ENCODE results near the gene LRRC58. TPM values are rescaled to one million over a fixed set of nuclear protein-coding genes. Genes with fewer than 3 reads are reported as not detected.
"Not testable (repeated sequence)": the region's sequence is repeated elsewhere in the genome, so short reads cannot be mapped to it uniquely, and the experiment has no call there.

The LRRC58 gene
- 6.9 and 7.8 TPM in 2 replicates for total RNA-seq

GRCh38 chr3:120348991-120349854 is at the start of gene LRRC58:
Gene LRRC58 (minus strand): TSS chr3:120349354. CDS start chr3:120349243, 111 bp downstream.
- DNase-seq (ENCODE audit: low read depth in 2 of 2), result peak; percentile 80 to 92

DNA sequence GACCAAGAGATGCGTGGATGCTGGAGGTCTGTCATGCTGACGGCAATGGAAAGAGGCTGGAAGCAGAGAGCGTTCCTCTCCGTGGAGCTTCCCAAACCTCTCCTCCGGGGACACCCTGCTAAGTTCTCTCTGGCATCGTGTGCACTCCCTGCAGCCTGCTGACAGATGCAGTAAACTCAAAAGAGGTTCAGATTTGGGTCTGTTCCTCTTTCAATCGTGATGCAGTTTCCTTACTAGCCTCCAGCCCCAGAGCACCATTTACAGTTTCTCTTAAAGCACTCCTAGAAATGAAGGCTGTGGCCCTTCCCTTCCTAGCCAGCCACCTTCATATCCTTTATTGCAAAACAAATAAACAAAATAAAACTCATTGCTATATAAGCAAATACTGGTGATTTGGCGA is 47.3 kb upstream of the LRRC58 start:
- DNase-seq (ENCODE audit: low read depth in 2 of 2), result no peak

GRCh38 chr3:120394347-120394746 is 45.2 kb upstream of the LRRC58 start:
- no peak for DNase-seq (ENCODE audit: low read depth in 2 of 2)

GRCh38 chr3:120393761-120394160 is 44.6 kb upstream of the LRRC58 start:
- no peak for DNase-seq (ENCODE audit: low read depth in 2 of 2)

DNA sequence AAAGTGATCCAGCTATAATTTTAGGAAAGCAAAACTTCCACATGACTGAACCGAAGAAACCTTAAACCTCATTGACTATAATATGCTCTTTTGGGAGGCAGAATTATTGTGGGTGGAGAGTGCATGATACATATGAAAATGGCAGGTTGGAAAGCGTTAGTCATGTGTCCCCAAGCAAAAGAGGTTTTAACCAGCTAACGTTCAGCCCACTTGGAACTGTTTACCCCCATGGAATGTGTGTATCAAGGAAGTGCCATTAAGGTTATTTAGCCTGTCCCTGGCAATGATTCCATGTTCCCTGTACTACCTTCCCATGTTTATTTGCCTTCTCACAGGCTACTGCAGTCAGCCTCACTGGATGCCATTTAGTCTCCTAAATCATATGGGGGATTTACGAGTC is 44.1 kb upstream of the LRRC58 start:
- peak in 1 of 2 donors; percentile 27 for DNase-seq (ENCODE audit: low read depth in 2 of 2)

- DNase-seq (ENCODE audit: low read depth in 2 of 2), result no peak
Observed at GRCh38 chr3:120382941-120383447, 33.8 kb upstream of the LRRC58 start.

- no peak for DNase-seq (ENCODE audit: low read depth in 2 of 2)
Observed at GRCh38 chr3:120381503-120381902, 32.3 kb upstream of the LRRC58 start.

- DNase-seq (ENCODE audit: low read depth in 2 of 2), result not testable (repeated sequence)
Observed at GRCh38 chr3:120377948-120378347, 28.8 kb upstream of the LRRC58 start.

GRCh38 chr3:120370463-120370862 is 21.3 kb upstream of the LRRC58 start:
- no peak for DNase-seq (ENCODE audit: low read depth in 2 of 2)

GRCh38 chr3:120369037-120369467 is 19.9 kb upstream of the LRRC58 start:
- no peak for DNase-seq (ENCODE audit: low read depth in 2 of 2)

DNA sequence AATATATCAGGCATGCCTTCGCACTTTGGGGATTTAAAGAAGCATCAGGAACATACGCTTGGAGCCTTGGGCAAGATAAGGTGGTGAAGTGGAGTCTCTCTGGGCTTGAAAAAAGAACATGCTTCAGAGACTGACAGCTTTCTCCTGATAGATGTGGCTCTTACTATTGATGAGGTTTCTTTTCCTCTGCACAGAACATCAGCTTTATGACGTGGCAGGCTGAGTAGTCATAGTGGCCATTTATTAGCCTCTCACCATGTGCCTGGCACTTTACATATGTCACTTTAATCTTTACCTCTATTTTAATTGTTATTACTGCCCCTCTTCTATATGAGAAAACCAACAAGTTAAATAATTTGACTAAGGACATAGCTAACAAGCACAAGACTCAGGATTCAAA is 19.0 kb upstream of the LRRC58 start:
- DNase-seq (ENCODE audit: low read depth in 2 of 2), result no peak

DNA sequence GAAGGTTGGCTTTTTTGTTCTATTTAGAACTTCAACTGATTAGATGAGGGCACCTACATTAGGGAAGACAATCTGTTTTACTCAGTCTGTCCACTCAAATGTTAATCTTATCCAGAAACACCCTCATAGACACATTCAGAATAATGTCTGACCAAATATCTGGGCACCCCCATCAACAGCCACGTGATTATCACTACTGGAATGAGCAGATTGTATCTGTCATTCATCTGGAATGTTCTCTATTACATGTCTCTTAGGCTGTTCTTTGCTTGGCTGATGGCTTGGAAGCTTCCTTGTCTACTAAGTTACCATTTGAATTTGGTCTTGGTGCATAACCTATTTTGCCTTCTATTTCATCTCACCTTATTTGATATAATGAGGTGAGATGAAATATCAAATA is 15.7 kb upstream of the LRRC58 start:
- DNase-seq (ENCODE audit: low read depth in 2 of 2), result no peak

- DNase-seq (ENCODE audit: low read depth in 2 of 2), result no peak
Observed at GRCh38 chr3:120364101-120364500, 14.9 kb upstream of the LRRC58 start.

GRCh38 chr3:120357807-120358206 is 8.7 kb upstream of the LRRC58 start:
- DNase-seq (ENCODE audit: low read depth in 2 of 2), result peak in 1 of 2 donors; percentile 3

- no peak for DNase-seq (ENCODE audit: low read depth in 2 of 2)
Observed at GRCh38 chr3:120355486-120355885, 6.3 kb upstream of the LRRC58 start.

DNA sequence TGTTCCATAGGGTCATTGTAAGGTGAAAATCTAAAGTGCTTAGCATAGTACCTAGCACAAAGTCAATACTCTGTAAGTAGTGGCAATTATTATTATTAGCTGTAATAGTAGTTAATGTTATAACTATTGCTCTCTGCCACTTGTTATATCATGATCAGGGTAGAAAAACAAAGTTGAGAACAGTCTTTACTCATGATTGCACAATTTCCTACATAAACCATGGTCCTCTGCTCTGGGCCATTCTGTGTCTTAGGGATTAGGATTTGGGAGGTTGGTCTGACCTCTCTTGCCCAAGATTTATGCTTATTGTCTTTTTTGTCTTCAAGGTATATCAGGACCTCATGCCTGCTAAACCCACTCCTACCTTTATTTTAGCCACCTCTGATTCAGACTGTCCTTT is 4.3 kb upstream of the LRRC58 start:
- no peak for DNase-seq (ENCODE audit: low read depth in 2 of 2)

DNA sequence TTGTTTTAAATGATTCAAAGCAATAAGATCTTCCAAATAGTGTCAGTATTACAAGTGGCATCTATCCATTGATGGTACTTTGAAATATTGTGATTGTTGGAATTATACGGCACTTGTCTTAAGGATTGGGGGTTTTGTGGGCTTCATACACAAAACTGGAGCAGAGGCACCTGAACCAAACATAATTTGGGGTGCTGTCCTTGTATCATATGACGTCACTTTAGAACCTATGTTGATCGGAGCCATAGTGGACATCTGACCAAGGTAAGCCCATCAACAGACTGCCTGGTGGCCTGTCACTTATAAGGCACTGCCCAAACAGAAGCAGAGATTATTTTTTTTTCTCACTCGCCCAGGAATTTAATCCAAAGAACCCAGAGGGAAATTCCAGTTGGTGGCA is 2.9 kb upstream of the LRRC58 start:
- no peak for DNase-seq (ENCODE audit: low read depth in 2 of 2)

- DNase-seq (ENCODE audit: low read depth in 2 of 2), result peak; percentile 15 to 16
Observed at GRCh38 chr3:120350401-120350941, 1.3 kb upstream of the LRRC58 start.

GRCh38 chr3:120349855-120350125 is 636 bp upstream of the LRRC58 start:
- DNase-seq (ENCODE audit: low read depth in 2 of 2), result no peak

DNA sequence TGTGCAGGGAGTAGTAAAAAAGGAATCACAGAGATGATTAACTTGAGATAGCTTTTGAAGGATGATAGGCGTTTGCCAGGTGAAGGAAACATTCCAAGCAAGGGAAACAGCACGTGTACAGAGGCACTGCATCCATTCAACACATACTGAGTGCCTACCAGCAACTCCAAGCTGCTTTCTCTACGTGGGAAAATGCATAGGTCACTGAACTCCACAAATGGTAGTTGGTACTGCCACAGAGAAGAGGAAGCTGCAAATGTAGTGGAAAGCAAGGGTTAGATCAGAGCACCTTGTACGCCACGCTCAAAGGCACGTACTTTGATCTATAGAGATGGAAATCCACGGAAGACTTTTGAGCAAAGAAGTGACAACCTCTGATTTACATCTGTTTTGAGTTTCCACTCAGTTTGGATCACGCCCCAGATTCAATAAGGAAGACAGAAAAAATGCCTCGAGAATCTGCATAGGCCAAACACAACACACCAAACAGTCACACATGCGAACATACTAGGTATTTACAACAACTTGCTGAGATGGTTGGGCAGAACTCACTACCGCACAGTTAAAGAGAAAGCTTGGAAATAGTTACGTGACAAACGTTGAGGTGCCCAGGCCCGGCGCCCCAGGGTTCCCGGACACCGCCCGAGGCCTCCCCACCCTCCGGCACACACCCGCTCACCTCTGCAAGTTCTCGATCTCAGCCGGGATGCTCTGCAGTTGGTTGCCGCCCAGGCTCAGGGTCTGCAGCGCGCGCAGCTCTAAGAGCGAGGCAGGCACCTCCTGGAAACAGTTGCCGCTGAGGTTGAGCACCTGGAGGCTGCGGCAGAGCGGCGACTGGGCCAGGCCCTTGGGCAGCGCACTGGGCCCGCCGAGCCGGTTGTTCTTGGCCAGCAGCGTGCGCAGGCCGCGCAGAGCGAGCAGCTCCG is 826 bp downstream of the LRRC58 start:
- peak; percentile 8 to 10 for DNase-seq (ENCODE audit: low read depth in 2 of 2)

- no peak for DNase-seq (ENCODE audit: low read depth in 2 of 2)
Observed at GRCh38 chr3:120344349-120344748, 4.8 kb downstream of the LRRC58 start.

Data from lung microvascular endothelial cell (primary cell).